Measurements from ENCODE around the gene ARHGAP19. TPM values are rescaled to one million over a fixed set of nuclear protein-coding genes. Genes with fewer than 3 reads are reported as not detected.

Gene ARHGAP19
- total and polyA plus RNA-seq, 9 of the 15 experiments (the other 6 are each of a cell fraction or from before 2014, with no cell fraction given), result 14.8 to 49.5 (median 26.8) TPM

GRCh38 chr10:97334370-97335175 lies 42.1 kb upstream of the ARHGAP19 start, which contains the start of gene FRAT2 (continued):
- TF ChIP-seq AFF4 (CRISPR knock-in tag; IDR thresholded peaks at IDR 0.05), result 0 out of 2 replicates have a peak, but pooled peaks have one; percentile 66
- no peak for TF ChIP-seq MAFK (IDR thresholded peaks at IDR 0.05; ENCODE audit: low read length)
- TF ChIP-seq SRSF9 (IDR thresholded peaks at IDR 0.05; ENCODE audit: borderline replicate concordance, low read depth, low read length), result no peak
- TF ChIP-seq CBFB (CRISPR knock-in tag; IDR thresholded peaks at IDR 0.05), result no peak
- no peak for TF ChIP-seq NFATC3 (IDR thresholded peaks at IDR 0.05)
- no peak for TF ChIP-seq FOXO4 (CRISPR knock-in tag; IDR thresholded peaks at IDR 0.05)
- peak; percentile 91 for TF ChIP-seq BHLHE40 (IDR thresholded peaks at IDR 0.05; ENCODE audit: low read length)
- TF ChIP-seq NFRKB (IDR thresholded peaks at IDR 0.05; ENCODE audit: low read depth), result no peak
- TF ChIP-seq ZNF586 (CRISPR knock-in tag; conservative IDR thresholded peaks at IDR 0.05), result no peak
- TF ChIP-seq MXD1 (CRISPR knock-in tag; IDR thresholded peaks at IDR 0.05; ENCODE audit: borderline replicate concordance, poor library complexity, severe bottlenecking), result no peak
- no peak for TF ChIP-seq ZZZ3 (IDR thresholded peaks at IDR 0.05)
- no peak for TF ChIP-seq ZNF280B (CRISPR knock-in tag; IDR thresholded peaks at IDR 0.05)
- peak; percentile 63 for TF ChIP-seq U2AF1 (optimal IDR thresholded peaks at IDR 0.05; ENCODE audit: low read depth, low read length)
- no peak for TF ChIP-seq ZNF699 (CRISPR knock-in tag; IDR thresholded peaks at IDR 0.05; ENCODE audit: insufficient replicate concordance)
- no peak for TF ChIP-seq ZNF184 (CRISPR knock-in tag; IDR thresholded peaks at IDR 0.05)
- peak; percentile 43; the same call in 1 of the 2 replicates for TF ChIP-seq CHD2 (IDR thresholded peaks at IDR 0.05; ENCODE audit: low read depth, low read length)

Data from K562 (cell line).